Measurements from ENCODE around the gene CNTNAP5.

- TF ChIP-seq CTCF (conservative IDR thresholded peaks at IDR 0.05 in 1 of 2, IDR thresholded peaks at IDR 0.05 in 1 of 2; ENCODE audit: extremely low read depth in 1 of 2, insufficient read depth in 1 of 2, low read depth in 1 of 2, low read length in 2 of 2) = no peak
- TF ChIP-seq EZH2 (IDR thresholded peaks at IDR 0.05; ENCODE audit: borderline replicate concordance, low read length) = no peak
These were observed 244.3 kb downstream of the CNTNAP5 start for GRCh38 chr2:124269348-124269747.

Data from mammary epithelial cell (primary cell).